ENCODE measurements around the gene SAP30BP. TPM values are rescaled to one million over a fixed set of nuclear protein-coding genes. Genes with fewer than 3 reads are reported as not detected.

Gene SAP30BP
- total and polyA plus RNA-seq, 2 of the 8 experiments (the other 6 are each of a cell fraction or from before 2014, with no cell fraction given): 63.3 to 79.9 TPM

GRCh38 chr17:75706042-75706728 lies 39.0 kb downstream of the SAP30BP start:
- FAIRE-seq: no peak

More at GRCh38 chr17:75706042-75706728, 39.0 kb downstream of the SAP30BP start:
- ChIA-PET CTCF (ENCODE audit: partially characterized antibody) (interaction anchor here (0.6 to 9.1 kb wide), 12 partner anchors 9 to 72 kb away, joined by 3 to 87 read pairs (median 4); partner anchors contain the start of genes ITGB4, RECQL5, SAP30BP and SMIM5), POLR2A (ENCODE audit: partially characterized antibody) (interaction anchor here (0.8 to 1.7 kb wide), 6 partner anchors 12 to 74 kb away, joined by 3 to 9 read pairs (median 3); a partner anchor contains a TSS)
- Histone ChIP-seq H3K14ac (ENCODE audit: insufficient read length) (no peak overlapping the region), H3K23me2 (ENCODE audit: low read depth, low read length) (no peaks in the 10 kb centered on the region), H4K91ac (replicated peaks; ENCODE audit: insufficient read length, low read length) (no peak overlapping the region), H3K27me3 (replicated peaks in 1 of 4; ENCODE audit: control insufficient read depth in 3 of 4, extremely low read depth in 1 of 4, insufficient read depth in 3 of 4, low read length in 3 of 4) (no peaks in the 10 kb centered on the region), H4K5ac (ENCODE audit: insufficient read length, low read depth, low read length) (no peak overlapping the region), H3K9ac (replicated peaks in 1 of 4; ENCODE audit: extremely low read depth in 1 of 4, low read depth in 3 of 4, low read length in 3 of 4) (no peak overlapping the region), H2AK5ac (ENCODE audit: low read depth, low read length) (no peak overlapping the region), H4K8ac (ENCODE audit: extremely low read depth, insufficient read depth, low read length) (no peak overlapping the region; the same call in 1 of the 2 replicates), H2BK20ac (ENCODE audit: low read length) (no peak overlapping the region), H3K79me1 (ENCODE audit: low read depth, low read length) (no peaks in the 10 kb centered on the region), H3K4me3 (ENCODE audit: extremely low read depth in 1 of 4, insufficient read depth in 2 of 4, low read depth in 3 of 4, low read length in 4 of 4) (no peak overlapping the region), H2BK15ac (ENCODE audit: low read length) (no peak overlapping the region), H2BK5ac (ENCODE audit: low read depth, low read length) (no peak overlapping the region), H3K4ac (replicated peaks; ENCODE audit: insufficient read length, low read depth, low read length) (no peak overlapping the region), H3K9me3 (ENCODE audit: insufficient read depth in 2 of 2, low read depth in 1 of 2, low read length in 1 of 2) (no peaks in the 10 kb centered on the region), H3K79me2 (ENCODE audit: control insufficient read depth in 1 of 2, insufficient read depth in 2 of 2, low read length in 2 of 2) (no peaks in the 10 kb centered on the region), H3K27ac (ENCODE audit: low read depth, low read length) (no peak overlapping the region), H2BK120ac (replicated peaks; ENCODE audit: low read depth, low read length) (no peak overlapping the region), H3K36me3 (ENCODE audit: control insufficient read depth in 2 of 4, insufficient read depth in 4 of 4, low read length in 3 of 4) (peaks cover 19 to 52% (median 34%) of the 10 kb centered on the region in 4 experiments; a peak in 7 of 8 replicates), H4K20me1 (replicated peaks in 1 of 2; ENCODE audit: control insufficient read depth in 1 of 2, insufficient read depth in 2 of 2, low read length in 2 of 2) (peaks cover 0 to 6% of the 10 kb centered on the region in 2 experiments), H3K23ac (ENCODE audit: insufficient read length) (no peak overlapping the region), H2BK12ac (ENCODE audit: low read depth, low read length) (no peak overlapping the region), H3K56ac (replicated peaks; ENCODE audit: insufficient read length, low read depth, low read length) (no peak overlapping the region), H3K4me2 (ENCODE audit: insufficient read depth in 1 of 2, low read depth in 2 of 2, low read length in 2 of 2) (no peak overlapping the region), H3K4me1 (replicated peaks in 1 of 4; ENCODE audit: control insufficient read depth in 3 of 4, insufficient read depth in 4 of 4, low read length in 3 of 4) (no peaks in the 10 kb centered on the region), H3K18ac (ENCODE audit: extremely low read depth, low read length) (no peak overlapping the region), H2AFZ (ENCODE audit: low read length) (no peak overlapping the region)
- TF ChIP-seq SP2 (IDR thresholded peaks at IDR 0.05; ENCODE audit: low read length) (no peak), CTCF (IDR thresholded peaks at IDR 0.05; ENCODE audit: control extremely low read depth in 1 of 3, insufficient read depth in 1 of 3, low read depth in 1 of 3, low read length in 3 of 3) (peak in 1 of 3 experiments; percentile 10; a peak in 1 of 4 replicates)
- DNase-seq (ENCODE audit: low read depth in 1 of 2, low spot score in 2 of 2): no peak
- 88% methylated on average over 20 of the region's 20 CpGs; no CpG with 5 or more reads in 1 of the 2 experiments for WGBS, 2 experiments (ENCODE audit: extremely low coverage in 1 of 2, insufficient coverage in 1 of 2, insufficient read length in 1 of 2, insufficient replicate concordance in 2 of 2, low coverage in 1 of 2, low lambda C conversion rate in 2 of 2, missing lambda C conversion rate in 1 of 2)

Data from H1 (cell line).